Smooth muscle cell (in vitro differentiated cells): ENCODE measurements around the gene CD276. TPM values are rescaled to one million over a fixed set of nuclear protein-coding genes. Genes with fewer than 3 reads are reported as not detected.

Experiments used
- DNase-seq: peaks from one replicate; lab custom pipeline; 2025; ENCODE audit not compliant: unreplicated experiment; lab: John Stamatoyannopoulos, UW
- H2AFZ ChIP-seq: fragments of 200-600 bp; sonication (generic); 2 replicates; pipeline ENCODE4 v1.6.0; 2016; ENCODE audit warnings: antibody characterized with exemption, low read depth, mild to moderate bottlenecking
- H3F3A ChIP-seq: fragments of 200-600 bp; sonication (generic); 2 replicates; pipeline ENCODE4 v1.6.0; 2017; ENCODE audit warnings: antibody characterized with exemption, low read depth
- H3K27ac ChIP-seq: fragments of 200-600 bp; sonication (generic); 2 replicates; pipeline ENCODE4 v1.5.1; 2016; ENCODE audit warnings: low read depth, mild to moderate bottlenecking
- H3K27me3 ChIP-seq: fragments of 200-600 bp; sonication (generic); 2 replicates; pipeline ENCODE4 v1.6.1; 2016; ENCODE audit warnings: low read depth, mild to moderate bottlenecking
- H3K36me3 ChIP-seq: fragments of 200-600 bp; sonication (generic); 2 replicates; pipeline ENCODE4 v1.5.1; 2016; ENCODE audit warnings: low read depth
- H3K4me1 ChIP-seq: fragments of 200-600 bp; sonication (generic); 2 replicates; pipeline ENCODE4 v1.5.1; 2016; ENCODE audit warnings: low read depth
- H3K4me2 ChIP-seq: fragments of 200-600 bp; sonication (generic); 2 replicates; pipeline ENCODE4 v1.6.0; 2016; ENCODE audit warnings: mild to moderate bottlenecking
- H3K4me3 ChIP-seq: fragments of 200-600 bp; sonication (generic); 2 replicates; pipeline ENCODE4 v1.5.1; 2016; ENCODE audit warnings: mild to moderate bottlenecking
- H3K79me2 ChIP-seq: fragments of 200-600 bp; sonication (generic); 2 replicates; pipeline ENCODE4 v1.6.0; 2016; ENCODE audit warnings: low read depth, mild to moderate bottlenecking
- H3K9ac ChIP-seq: fragments of 200-600 bp; sonication (generic); 2 replicates; pipeline ENCODE4 v1.6.0; 2016; ENCODE audit warnings: low read depth
- H3K9me3 ChIP-seq: fragments of 200-600 bp; sonication (generic); replicated peaks from 2 replicates; pipeline ENCODE4 v1.5.1; 2016; ENCODE audit warnings: low read depth
- H4K20me1 ChIP-seq: fragments of 200-600 bp; sonication (generic); 2 replicates; pipeline ENCODE4 v1.6.0; 2016; ENCODE audit warnings: low read depth
- CTCF ChIP-seq: fragments of 200-600 bp; sonication (generic); IDR thresholded peaks from 2 replicates; pipeline ENCODE4 v1.5.1; 2017; ENCODE audit warnings: borderline replicate concordance, mild to moderate bottlenecking, antibody characterized with exemption; ENCODE audit not compliant: insufficient read depth, poor library complexity, severe bottlenecking
- WGBS: methylation state at CpG from one replicate; pipeline ENCODE4 v1.1.7; 2016; ENCODE audit warnings: low lambda C conversion rate; 5-methylcytosine and 5-hydroxymethylcytosine counted together
- polyA plus RNA-seq: library from polyadenylated mRNA; unstranded; fragments of >200 nt; fragmentation: Nextera tagmentation; extraction: Ambion mirVana; gene quantifications from 2 replicates; pipeline ENCODE4 v1.2.1, GENCODE V29; 2016
- total RNA-seq: library from RNA; depleted of rRNA; stranded (reverse); fragments of >200 nt; gene quantifications from 2 replicates; pipeline ENCODE4 v1.2.3, GENCODE V29; 2014

CD276 gene
- total and polyA plus RNA-seq, 2 experiments from 2014 or later: 144 to 312 TPM

GRCh38 chr15:73686781-73687256, 2.6 kb downstream of the CD276 start:
- H2AFZ ChIP-seq: no peak overlapping the region
- H3K9me3 ChIP-seq: no peaks in the 10 kb centered on the region
- no peaks in the 10 kb centered on the region for H3K27me3 ChIP-seq
- TF ChIP-seq CTCF: no peak
- peaks cover 75% of the 10 kb centered on the region for H3K79me2 ChIP-seq
- peak overlapping the region; percentile 97 for H3K9ac ChIP-seq
- peaks cover 46% of the 10 kb centered on the region for H3F3A ChIP-seq
- H3K4me3 ChIP-seq: peak overlapping the region; percentile 86
- H3K36me3 ChIP-seq: no peaks in the 10 kb centered on the region
- WGBS: 52% methylated on average over 3 of the region's 4 CpGs
- peaks cover 63% of the 10 kb centered on the region for H4K20me1 ChIP-seq
- H3K4me2 ChIP-seq: peak overlapping the region; percentile 90
- peaks cover 51% of the 10 kb centered on the region for H3K4me1 ChIP-seq
- DNase-seq: no peak
- peak overlapping the region; percentile 93 for H3K27ac ChIP-seq

GRCh38 chr15:73687351-73687750, 3.2 kb downstream of the CD276 start:
- Histone ChIP-seq H3K36me3 (no peaks in the 10 kb centered on the region), H3K4me2 (peak overlapping the region; percentile 77), H3K27me3 (no peaks in the 10 kb centered on the region), H3K9me3 (no peaks in the 10 kb centered on the region), H3K27ac (peak overlapping the region; percentile 93), H2AFZ (no peak overlapping the region), H3K79me2 (peaks cover 80% of the 10 kb centered on the region), H3F3A (peaks cover 48% of the 10 kb centered on the region), H3K4me3 (no peak overlapping the region), H4K20me1 (peaks cover 68% of the 10 kb centered on the region), H3K9ac (peak overlapping the region; percentile 81), H3K4me1 (peaks cover 51% of the 10 kb centered on the region)
- no peak for TF ChIP-seq CTCF
- no peak for DNase-seq
- 98% methylated on average over 2 of the region's 2 CpGs for WGBS

- WGBS: 64% methylated on average over 6 of the region's 6 CpGs
- DNase-seq: no peak
- H2AFZ ChIP-seq: no peak overlapping the region
- H3K9ac ChIP-seq: peak overlapping the region; percentile 33
- H3K79me2 ChIP-seq: peaks cover 91% of the 10 kb centered on the region
- TF ChIP-seq CTCF: no peak
- no peaks in the 10 kb centered on the region for H3K27me3 ChIP-seq
- H3K27ac ChIP-seq: peak overlapping the region; percentile 93
- peaks cover 79% of the 10 kb centered on the region for H4K20me1 ChIP-seq
- H3K4me3 ChIP-seq: no peak overlapping the region
- H3K4me2 ChIP-seq: peak overlapping the region; percentile 77
- H3K9me3 ChIP-seq: no peaks in the 10 kb centered on the region
- no peaks in the 10 kb centered on the region for H3K36me3 ChIP-seq
- H3K4me1 ChIP-seq: peaks cover 51% of the 10 kb centered on the region
- H3F3A ChIP-seq: peaks cover 48% of the 10 kb centered on the region
Observed at GRCh38 chr15:73688455-73688854, 4.3 kb downstream of the CD276 start.

GRCh38 chr15:73691396-73691795, 7.2 kb downstream of the CD276 start:
- peak; percentile 21 for TF ChIP-seq CTCF
- Histone ChIP-seq H3F3A (peaks cover 40% of the 10 kb centered on the region), H3K27ac (peak overlapping the region; percentile 63), H3K9me3 (no peaks in the 10 kb centered on the region), H3K27me3 (no peaks in the 10 kb centered on the region), H3K79me2 (peaks cover 100% of the 10 kb centered on the region), H3K4me3 (no peak overlapping the region), H3K36me3 (no peaks in the 10 kb centered on the region), H2AFZ (no peak overlapping the region), H3K4me2 (peak overlapping the region; percentile 56), H3K9ac (no peak overlapping the region), H3K4me1 (peaks cover 44% of the 10 kb centered on the region), H4K20me1 (peaks cover 99% of the 10 kb centered on the region)
- DNase-seq: peak; percentile 39
- WGBS: 35% methylated on average over 6 of the region's 6 CpGs
